SK-N-SH (cell line): Measurements from ENCODE around the gene DHRS4. TPM values are rescaled to one million over a fixed set of nuclear protein-coding genes. Genes with fewer than 3 reads are reported as not detected.
"Not testable (repeated sequence)": the region's sequence is repeated elsewhere in the genome, so short reads cannot be mapped to it uniquely, and the experiment has no call there.

ENCODE experiments used
- CTCF ChIA-PET: fragments of 300-600, 350-600 bp; formaldehyde crosslinking; extraction: SDS; loops from one replicate; lab custom pipeline; 2021; lab: Yijun Ruan, JAX
- POLR2A ChIA-PET: fragments of 350-600 bp; sonication (Branson Sonifier 250); formaldehyde crosslinking; extraction: SDS; loops from one replicate; lab custom pipeline; 2020; ENCODE audit warnings: antibody characterized with exemption, inconsistent platforms; lab: Yijun Ruan, JAX
- DNase-seq: peaks from one replicate; pipeline ENCODE4 v3.0.0; 2012
- H2AFZ ChIP-seq: fragments of 200-600 bp; sonication (generic); 2 replicates; pipeline ENCODE4 v1.8.1; 2016; ENCODE audit warnings: antibody characterized with exemption, mild to moderate bottlenecking, low read depth
- H3F3A ChIP-seq: fragments of 200-600 bp; sonication (generic); replicated peaks from 2 replicates; pipeline ENCODE3; 2016; ENCODE audit warnings: antibody characterized with exemption, mild to moderate bottlenecking; ENCODE audit not compliant: insufficient read depth
- H3K27ac ChIP-seq, 2 experiments: fragments of 200-500 bp in 1 of 2; fragments of 200-600 bp in 1 of 2; sonication (Bioruptor generic) in 1 of 2; sonication (generic), shearing (Covaris generic) in 1 of 2; 2 replicates each; pipeline versions ENCODE4 v1.5.1 to v1.6.1; 2014 to 2016; ENCODE audit warnings: low read depth in 2 of 2, inconsistent platforms in 1 of 2, low read length in 1 of 2, mild to moderate bottlenecking in 1 of 2, mixed read lengths in 1 of 2
- H3K27me3 ChIP-seq: fragments of 200-600 bp; sonication (generic), shearing (Covaris generic); 2 replicates; pipeline ENCODE4 v1.6.1; 2016; ENCODE audit warnings: mixed run types; ENCODE audit not compliant: insufficient read depth
- H3K36me3 ChIP-seq, 2 experiments: fragments of 200-500 bp in 1 of 2; fragments of 200-600 bp in 1 of 2; sonication (Bioruptor generic) in 1 of 2; sonication (generic) in 1 of 2; replicated peaks in 1 of 2; 2 replicates each; pipeline versions ENCODE3 to v1.5.1; 2014 to 2016; ENCODE audit warnings: low read length in 1 of 2, mild to moderate bottlenecking in 1 of 2; ENCODE audit not compliant: insufficient read depth in 2 of 2, control insufficient read depth in 1 of 2
- H3K4me1 ChIP-seq, 2 experiments: fragments of 200-500 bp in 1 of 2; fragments of 200-600 bp in 1 of 2; sonication (Bioruptor generic) in 1 of 2; sonication (generic), shearing (Covaris generic) in 1 of 2; 2 replicates each; pipeline versions ENCODE4 v1.5.1 to v1.6.1; 2014 to 2016; ENCODE audit warnings: low read depth in 1 of 2, low read length in 1 of 2, mixed run types in 1 of 2; ENCODE audit not compliant: insufficient read depth in 2 of 2, control insufficient read depth in 1 of 2
- H3K4me2 ChIP-seq: fragments of 200-600 bp; sonication (generic), shearing (Covaris generic); 2 replicates; pipeline ENCODE4 v1.6.1; 2017; ENCODE audit warnings: mixed run types
- H3K4me3 ChIP-seq, 2 experiments: fragments of 200-500 bp in 1 of 2; fragments of 200-600 bp in 1 of 2; sonication (Bioruptor generic) in 1 of 2; sonication (generic), shearing (Covaris generic) in 1 of 2; 2 replicates each; pipeline versions ENCODE4 v1.5.1 to v1.8.1; 2014 to 2016; ENCODE audit warnings: low read depth in 2 of 2, inconsistent platforms in 1 of 2, low read length in 1 of 2, mild to moderate bottlenecking in 1 of 2, mixed read lengths in 1 of 2, moderate library complexity in 1 of 2
- H3K79me2 ChIP-seq: fragments of 200-600 bp; sonication (generic); 2 replicates; pipeline ENCODE4 v1.8.1; 2017; ENCODE audit warnings: mild to moderate bottlenecking; ENCODE audit not compliant: insufficient read depth
- H3K9ac ChIP-seq: fragments of 200-600 bp; sonication (generic); 2 replicates; pipeline ENCODE4 v1.6.1; 2017; ENCODE audit warnings: mixed run types
- H3K9me2 ChIP-seq: fragments of 200-600 bp; sonication (generic); 2 replicates; pipeline ENCODE4 v1.6.1; 2017; ENCODE audit warnings: mixed run types
- H3K9me3 ChIP-seq: fragments of 200-600 bp; sonication (generic); 2 replicates; pipeline ENCODE4 v1.6.1; 2017; ENCODE audit warnings: mixed run types, mild to moderate bottlenecking, moderate library complexity
- H4K20me1 ChIP-seq: fragments of 200-600 bp; sonication (generic); 2 replicates; pipeline ENCODE4 v1.6.1; 2017; ENCODE audit warnings: mild to moderate bottlenecking, mixed run types; ENCODE audit not compliant: insufficient read depth
- NRF1 ChIP-seq: IDR thresholded peaks from 2 replicates; pipeline ENCODE4 v1.6.1; 2012; ENCODE audit warnings: low read depth, mild to moderate bottlenecking, low read length
- WGBS: methylation state at CpG from one replicate; pipeline ENCODE4 v1.1.6; 2017; ENCODE audit warnings: low lambda C conversion rate; 5-methylcytosine and 5-hydroxymethylcytosine counted together
- polyA plus RNA-seq, 3 experiments: library from polyadenylated mRNA; depleted of rRNA; stranded (reverse); fragments of >200 nt; gene quantifications; 2 replicates each; pipeline ENCODE4 v1.2.3, GENCODE V29; 2012

Gene DHRS4
- polyA plus RNA-seq, 1 of the 3 experiments (the other 2 are of a cell fraction): 50.5 TPM

DNA sequence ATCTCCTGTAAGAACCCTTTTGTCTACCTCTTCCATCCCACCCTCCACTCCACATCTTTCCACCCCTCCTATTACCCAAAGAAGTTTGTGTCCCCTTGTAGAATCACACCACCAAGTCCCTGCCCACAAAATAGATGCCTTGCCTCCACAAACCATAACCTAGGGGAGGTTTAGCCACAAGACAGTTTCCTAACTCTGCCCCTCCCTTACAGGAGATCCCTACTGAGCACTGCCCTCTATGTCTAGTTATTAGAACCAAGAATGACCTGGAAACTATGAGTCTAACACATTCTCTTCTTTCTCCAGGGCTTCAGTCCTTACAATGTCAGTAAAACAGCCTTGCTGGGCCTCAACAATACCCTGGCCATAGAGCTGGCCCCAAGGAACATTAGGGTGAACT, 47.5 kb downstream of the DHRS4 start:
- H4K20me1 ChIP-seq, H3K79me2 ChIP-seq, H2AFZ ChIP-seq, H3K9ac ChIP-seq, CTCF ChIA-PET, DNase-seq, H3K27me3 ChIP-seq, H3K36me3 ChIP-seq, H3K4me1 ChIP-seq, H3F3A ChIP-seq, H3K4me2 ChIP-seq, H3K4me3 ChIP-seq, H3K9me3 ChIP-seq, H3K27ac ChIP-seq, H3K9me2 ChIP-seq, POLR2A ChIA-PET: not testable (repeated sequence)

DNA sequence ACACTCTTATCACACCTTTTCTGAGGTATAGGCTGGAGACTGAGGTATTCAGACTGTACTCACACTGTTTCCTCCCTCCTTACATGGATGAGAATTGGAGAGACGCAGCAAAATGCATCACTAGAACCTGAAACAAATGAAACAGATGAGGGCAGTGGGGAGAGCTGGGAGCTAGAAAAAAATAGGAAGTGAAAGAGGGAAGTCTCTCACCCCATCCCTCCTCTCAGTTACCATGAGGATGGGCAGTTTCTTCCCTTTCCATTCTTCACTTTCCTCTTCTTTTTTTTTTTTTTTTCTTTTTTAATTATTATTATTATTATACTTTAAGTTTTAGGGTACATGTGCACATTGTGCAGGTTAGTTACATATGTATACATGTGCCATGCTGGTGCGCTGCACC, 48.1 kb downstream of the DHRS4 start:
- H2AFZ ChIP-seq, H3K9me3 ChIP-seq, CTCF ChIA-PET, H3K27me3 ChIP-seq, H3F3A ChIP-seq, H3K9ac ChIP-seq, H3K36me3 ChIP-seq, POLR2A ChIA-PET, H3K4me1 ChIP-seq, H4K20me1 ChIP-seq, DNase-seq, H3K27ac ChIP-seq, H3K79me2 ChIP-seq, H3K9me2 ChIP-seq, H3K4me2 ChIP-seq, H3K4me3 ChIP-seq: not testable (repeated sequence)
- 88% methylated on average over 1 of the region's 2 CpGs for WGBS

DNA sequence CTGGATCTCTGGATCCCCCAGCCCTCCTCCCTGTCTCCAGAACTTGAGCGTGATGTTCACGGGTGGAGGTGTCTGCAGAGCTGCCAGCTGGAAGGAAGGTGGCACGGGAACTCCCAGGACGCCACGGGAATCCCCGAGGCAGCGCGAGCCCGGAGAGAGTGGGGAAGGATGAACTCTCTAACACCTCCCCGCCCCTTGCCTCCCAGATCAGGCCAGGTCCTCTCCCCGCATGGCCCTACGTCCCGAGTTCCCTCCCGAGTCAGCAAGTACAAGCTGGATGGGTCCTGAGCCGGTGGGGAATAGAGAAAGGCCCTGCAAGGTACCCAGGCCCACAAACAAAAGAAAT, 52.9 kb downstream of the DHRS4 start:
- H3K9me3 ChIP-seq, H3K36me3 ChIP-seq, DNase-seq, H3K9me2 ChIP-seq, H3K79me2 ChIP-seq, H3K27me3 ChIP-seq, H3K27ac ChIP-seq, H4K20me1 ChIP-seq, POLR2A ChIA-PET, H3K4me1 ChIP-seq, H2AFZ ChIP-seq, CTCF ChIA-PET, H3F3A ChIP-seq: not testable (repeated sequence)
- H3K9ac ChIP-seq: peak overlapping the region; percentile 21; the same call in 1 of the 2 replicates
- peak overlapping the region in 1 of 2 experiments; percentile 43; a peak in 2 of 4 replicates for H3K4me3 ChIP-seq
- H3K4me2 ChIP-seq: peak overlapping the region; percentile 60; the same call in 1 of the 2 replicates
- 0% methylated on average over 1 of the region's 15 CpGs for WGBS

DNA sequence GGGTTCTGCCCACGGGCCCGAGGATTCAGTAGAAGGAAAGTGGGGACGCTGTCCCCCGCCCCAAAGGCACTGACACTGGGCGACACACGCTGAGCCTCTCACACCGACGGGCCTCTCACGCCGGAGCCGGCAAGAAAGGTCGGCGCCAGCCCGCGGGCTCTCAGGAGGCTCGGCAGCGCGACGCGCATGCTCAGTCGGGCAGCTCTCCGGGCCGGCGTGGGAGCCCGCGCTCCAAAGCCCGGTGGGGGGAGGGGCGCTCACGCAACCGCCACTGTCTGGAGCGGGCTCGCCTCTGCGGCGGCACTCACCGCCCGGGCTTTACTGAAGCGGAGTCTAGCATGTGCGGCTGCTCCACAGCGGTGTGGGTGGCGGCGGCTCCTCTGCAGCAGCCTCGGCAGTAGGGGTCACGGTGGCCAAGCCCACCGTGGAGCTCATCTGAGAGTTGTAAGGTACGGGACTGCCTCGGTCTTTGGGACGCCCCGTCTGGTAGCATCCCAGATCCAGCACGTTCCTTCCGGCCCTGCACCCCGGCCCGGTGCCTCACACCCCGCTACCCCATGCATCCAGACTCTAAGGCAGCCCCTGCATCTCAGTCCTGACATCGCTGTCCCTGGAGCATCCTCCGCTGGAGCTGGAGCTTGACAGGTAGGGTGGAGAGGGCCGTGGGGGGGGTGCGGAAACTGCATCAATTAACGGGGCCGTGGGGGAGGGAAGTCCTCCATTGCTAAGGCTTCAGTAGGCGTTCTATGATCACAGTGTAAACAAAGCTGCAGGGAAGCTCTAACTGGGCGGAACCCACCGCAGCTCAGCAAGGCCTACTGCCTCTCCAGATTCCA, 53.5 kb downstream of the DHRS4 start:
- H3K4me1 ChIP-seq, H3K79me2 ChIP-seq, H2AFZ ChIP-seq, H4K20me1 ChIP-seq, CTCF ChIA-PET, H3K27ac ChIP-seq, POLR2A ChIA-PET, H3K9me2 ChIP-seq, H3K9me3 ChIP-seq, H3K27me3 ChIP-seq, H3K36me3 ChIP-seq, H3F3A ChIP-seq, DNase-seq: not testable (repeated sequence)
- peak overlapping the region; percentile 21; the same call in 1 of the 2 replicates for H3K9ac ChIP-seq
- peak overlapping the region; percentile 60 for H3K4me2 ChIP-seq
- 0 out of 2 replicates have a peak, but pooled peaks have one; percentile 22 for TF ChIP-seq NRF1
- WGBS: 44% methylated on average over 7 of the region's 62 CpGs
- peak overlapping the region; percentile 29 to 43; a peak in 2 of 4 replicates for H3K4me3 ChIP-seq
